CD4-positive, alpha-beta T cell treated with Interleukin-10 for 1 hour (primary cell): Measurements from ENCODE around the gene B9D1.

Experiments
- DNase-seq: peaks from one replicate; pipeline ENCODE4 v3.0.0-alpha.2; 2020

The B9D1 gene

GRCh38 chr17:19372866-19373504 is 10.5 kb upstream of the B9D1 start:
- DNase-seq, result no peak

- no peak for DNase-seq
Measured at GRCh38 chr17:19372439-19372838, 9.9 kb upstream of the B9D1 start.

- no peak for DNase-seq
Measured at GRCh38 chr17:19372011-19372370, 9.5 kb upstream of the B9D1 start.

- peak; percentile 28 for DNase-seq
Measured at GRCh38 chr17:19371259-19372010, 8.9 kb upstream of the B9D1 start.

- peak; percentile 36 for DNase-seq
Measured at GRCh38 chr17:19370493-19370960, 8.0 kb upstream of the B9D1 start.

- peak; percentile 61 for DNase-seq
Measured at GRCh38 chr17:19369846-19370492, 7.4 kb upstream of the B9D1 start.

GRCh38 chr17:19369107-19369778 is 6.7 kb upstream of the B9D1 start:
- DNase-seq, result no peak

- DNase-seq, result no peak
Measured at GRCh38 chr17:19368229-19368628, 5.7 kb upstream of the B9D1 start.

GRCh38 chr17:19366637-19366972 is 4.1 kb upstream of the B9D1 start:
- DNase-seq, result no peak

GRCh38 chr17:19365833-19366636 is 3.5 kb upstream of the B9D1 start:
- no peak for DNase-seq

- no peak for DNase-seq
Measured at GRCh38 chr17:19365499-19365817, 2.9 kb upstream of the B9D1 start.

- no peak for DNase-seq
Measured at GRCh38 chr17:19364699-19365498, 2.4 kb upstream of the B9D1 start.

GRCh38 chr17:19363460-19364035 is 1.0 kb upstream of the B9D1 start:
- DNase-seq, result no peak

GRCh38 chr17:19363114-19363438 is 553 bp upstream of the B9D1 start:
- no peak for DNase-seq

- DNase-seq, result no peak
Measured at GRCh38 chr17:19361944-19362276, 613 bp downstream of the B9D1 start.

- DNase-seq, result no peak
Measured at GRCh38 chr17:19361326-19361725, 1.2 kb downstream of the B9D1 start.

GRCh38 chr17:19360772-19361171 is 1.8 kb downstream of the B9D1 start:
- DNase-seq, result no peak

GRCh38 chr17:19359856-19360255 is 2.7 kb downstream of the B9D1 start:
- DNase-seq, result no peak

GRCh38 chr17:19359151-19359550 is 3.4 kb downstream of the B9D1 start:
- DNase-seq, result no peak

GRCh38 chr17:19357761-19358160 is 4.8 kb downstream of the B9D1 start:
- no peak for DNase-seq

- DNase-seq, result no peak
Measured at GRCh38 chr17:19357351-19357750, 5.2 kb downstream of the B9D1 start.

GRCh38 chr17:19354748-19355147 is 7.8 kb downstream of the B9D1 start:
- DNase-seq, result no peak
